Measurements from ENCODE around the gene MUC6. TPM values are rescaled to one million over a fixed set of nuclear protein-coding genes. Genes with fewer than 3 reads are reported as not detected.

Gene MUC6
- total RNA-seq, 4 donors from 2014 or later = 0.19 TPM; not detected in 3

GRCh38 chr11:1029051-1029450 is 7.5 kb downstream of the MUC6 start:
- Histone ChIP-seq H3K4me1 (no peaks in the 10 kb centered on the region), H3K36me3 (no peaks in the 10 kb centered on the region), H3K27ac (no peak overlapping the region), H3K4me3 (no peak overlapping the region), H3K9me3 (no peaks in the 10 kb centered on the region), H3K27me3 (peaks cover 0 to 33% (median 0%) of the 10 kb centered on the region in 4 donors)
- TF ChIP-seq CTCF (IDR thresholded peaks at IDR 0.05) (no peak), POLR2A (IDR thresholded peaks at IDR 0.05) (no peak)
- DNase-seq = no peak
- intact Hi-C loops (cut with DNase I) = no loop called here
- WGBS, 2 donors = no CpG with 5 or more reads among the region's 25 CpGs

GRCh38 chr11:1028616-1029015 is 7.9 kb downstream of the MUC6 start:
- TF ChIP-seq CTCF (IDR thresholded peaks at IDR 0.05) (no peak), POLR2A (IDR thresholded peaks at IDR 0.05) (no peak)
- 71% methylated on average over 13 of the region's 14 CpGs; no CpG with 5 or more reads in 1 of the 2 donors for WGBS, 2 donors
- H3K4me3 ChIP-seq = no peak overlapping the region
- no peaks in the 10 kb centered on the region for H3K9me3 ChIP-seq
- intact Hi-C loops (cut with DNase I) = no loop called here
- H3K4me1 ChIP-seq = no peaks in the 10 kb centered on the region
- no peak overlapping the region for H3K27ac ChIP-seq
- DNase-seq = no peak
- H3K27me3 ChIP-seq = peaks cover 0 to 31% (median 0%) of the 10 kb centered on the region in 4 donors
- H3K36me3 ChIP-seq = no peaks in the 10 kb centered on the region

DNA sequence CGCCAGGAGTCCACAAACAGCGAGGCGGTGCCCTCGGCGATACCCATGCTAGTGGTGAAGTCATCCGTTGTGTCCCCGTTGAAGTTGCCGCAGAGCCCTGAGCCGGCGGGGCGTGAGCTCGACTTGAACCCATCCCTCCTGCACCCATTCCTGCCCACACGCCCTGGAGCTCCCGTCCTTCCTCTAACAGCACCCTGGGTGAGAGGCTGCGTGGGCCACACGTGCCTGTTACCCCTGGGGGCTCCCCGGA is 8.3 kb downstream of the MUC6 start:
- intact Hi-C loops (cut with DNase I) = no loop called here
- WGBS, 2 donors = 76% methylated on average over 5 of the region's 17 CpGs; no CpG with 5 or more reads in 1 of the 2 donors
- H3K27me3 ChIP-seq = peaks cover 0 to 31% (median 0%) of the 10 kb centered on the region in 4 donors
- no peak for DNase-seq
- no peak overlapping the region for H3K4me3 ChIP-seq
- H3K36me3 ChIP-seq = no peaks in the 10 kb centered on the region
- H3K27ac ChIP-seq = no peak overlapping the region
- no peaks in the 10 kb centered on the region for H3K9me3 ChIP-seq
- no peaks in the 10 kb centered on the region for H3K4me1 ChIP-seq
- TF ChIP-seq CTCF (IDR thresholded peaks at IDR 0.05) (no peak), POLR2A (IDR thresholded peaks at IDR 0.05) (no peak)

DNA sequence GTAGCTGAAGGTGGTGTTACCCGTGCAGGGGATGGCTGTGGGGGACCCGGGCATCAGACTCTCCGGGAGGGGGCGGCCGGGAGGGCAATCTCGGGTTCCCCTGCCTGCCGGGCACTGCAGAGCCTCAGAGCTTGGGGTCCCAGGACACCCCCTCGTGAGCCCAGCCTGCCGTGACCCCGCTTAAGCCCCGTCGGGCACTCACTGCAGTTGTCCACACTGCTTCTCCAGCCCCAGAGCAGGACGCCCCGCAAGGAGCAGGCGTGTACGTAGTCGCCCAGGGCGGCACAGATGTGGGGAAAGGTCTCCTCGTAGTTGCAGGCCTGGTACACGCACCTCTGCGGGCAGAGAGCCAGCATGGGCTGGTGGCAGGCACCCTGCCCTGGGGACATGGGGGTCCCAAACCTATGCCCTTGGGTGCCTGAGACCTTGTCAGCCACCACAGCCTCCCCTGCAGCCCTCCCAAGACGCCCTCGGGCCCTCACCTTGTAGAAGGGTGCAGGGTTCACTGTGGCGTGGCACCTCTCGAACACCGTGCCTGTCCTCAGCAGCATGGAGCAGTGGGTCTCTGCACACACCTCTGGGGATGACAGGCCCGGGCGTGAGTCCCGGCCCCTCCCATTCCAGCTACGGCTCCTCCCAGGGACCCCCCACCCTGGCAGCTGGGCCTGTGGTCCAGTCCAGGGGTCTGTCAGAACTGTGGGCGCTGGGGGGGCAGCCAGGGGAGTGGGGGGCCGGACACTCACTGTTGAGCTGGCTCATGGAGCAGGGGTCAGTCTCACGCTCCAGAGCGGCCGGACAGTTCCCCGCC is 8.8 kb downstream of the MUC6 start:
- Histone ChIP-seq H3K4me1 (no peaks in the 10 kb centered on the region), H3K4me3 (no peak overlapping the region), H3K36me3 (no peaks in the 10 kb centered on the region), H3K27ac (no peak overlapping the region), H3K9me3 (no peaks in the 10 kb centered on the region), H3K27me3 (peaks cover 0 to 31% (median 0%) of the 10 kb centered on the region in 4 donors)
- DNase-seq = no peak
- 100% methylated on average over 1 of the region's 36 CpGs; no CpG with 5 or more reads in 1 of the 2 donors for WGBS, 2 donors
- TF ChIP-seq CTCF (IDR thresholded peaks at IDR 0.05) = no peak
- TF ChIP-seq POLR2A (IDR thresholded peaks at IDR 0.05) = no peak
- intact Hi-C loops (cut with DNase I) = no loop called here

DNA sequence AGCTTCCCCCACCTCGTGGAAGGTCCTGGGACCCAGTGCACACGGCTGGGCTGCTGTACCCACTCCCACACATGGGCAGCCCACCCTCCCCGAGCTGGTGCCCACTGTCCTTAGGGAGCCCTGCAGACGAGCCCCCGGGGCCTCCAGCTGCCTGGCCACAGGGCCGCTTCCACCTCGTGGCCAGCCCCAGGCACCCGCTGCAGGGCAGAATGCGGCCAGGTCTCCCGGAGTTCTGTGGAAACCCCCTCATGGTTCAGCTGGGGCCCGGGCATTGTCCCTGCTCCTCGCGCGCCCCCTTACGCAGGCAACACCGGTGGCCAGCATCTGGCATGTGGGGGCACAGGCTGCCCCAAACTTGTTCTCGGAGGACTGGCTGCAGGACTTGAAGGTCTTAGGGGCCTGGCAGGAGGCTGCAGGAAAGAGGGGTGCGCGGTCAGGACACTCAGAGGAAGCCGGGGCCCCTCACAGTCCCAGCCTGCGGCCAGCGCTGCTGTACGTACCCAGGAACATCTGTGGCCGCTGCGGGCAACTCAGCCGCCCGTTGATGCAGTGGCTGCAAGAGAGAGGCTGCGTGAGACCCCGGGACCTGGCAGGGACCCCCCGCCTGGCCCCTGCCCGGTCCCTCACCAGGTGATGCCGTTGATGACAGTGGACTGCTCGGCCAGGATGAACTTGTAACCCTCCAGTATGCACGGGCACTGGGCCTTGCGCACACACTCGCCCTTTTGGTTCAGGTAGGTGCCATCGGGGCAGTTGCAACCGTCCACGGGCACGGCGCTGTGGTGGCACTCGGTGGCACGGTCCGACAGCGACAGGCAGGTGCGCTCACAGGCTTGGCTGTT is 9.7 kb downstream of the MUC6 start:
- Histone ChIP-seq H3K27ac (no peak overlapping the region), H3K4me1 (no peaks in the 10 kb centered on the region), H3K27me3 (peaks cover 0 to 31% (median 0%) of the 10 kb centered on the region in 4 donors), H3K9me3 (no peaks in the 10 kb centered on the region), H3K36me3 (no peaks in the 10 kb centered on the region), H3K4me3 (no peak overlapping the region)
- TF ChIP-seq POLR2A (IDR thresholded peaks at IDR 0.05) = no peak
- TF ChIP-seq CTCF (IDR thresholded peaks at IDR 0.05) = no peak
- DNase-seq = no peak
- intact Hi-C loops (cut with DNase I) = no loop called here
- WGBS, 2 donors = no CpG with 5 or more reads among the region's 46 CpGs
